Stomach smooth muscle (tissue), 2 donors: ENCODE data around the gene RTP1.
A peak's percentile ranks its signal among the peaks of the same experiment; 100 is the strongest.
"Not testable (repeated sequence)": the region's sequence is repeated elsewhere in the genome, so short reads cannot be mapped to it uniquely, and the experiment has no call there.

Source experiments
- H3K27ac ChIP-seq: one replicate; pipeline ENCODE4 v1.7.0; 2013; ENCODE audit warnings: mild to moderate bottlenecking, low read length, inconsistent platforms
- H3K27me3 ChIP-seq, 2 donors: one replicate each; pipeline ENCODE4 v1.7.0; 2013; ENCODE audit warnings: low read length in 2 of 2; ENCODE audit not compliant: insufficient read depth in 2 of 2, control insufficient read depth in 1 of 2
- H3K36me3 ChIP-seq, 2 donors: one replicate each; pipeline ENCODE4 v1.7.0; 2013; ENCODE audit warnings: low read length in 2 of 2; ENCODE audit not compliant: control insufficient read depth in 2 of 2, insufficient read depth in 2 of 2
- H3K4me1 ChIP-seq: one replicate; pipeline ENCODE4 v1.7.0; 2013; ENCODE audit warnings: low read length; ENCODE audit not compliant: control insufficient read depth, insufficient read depth
- H3K4me3 ChIP-seq, 2 donors: one replicate each; pipeline ENCODE4 v1.7.0; 2013; ENCODE audit warnings: low read length in 2 of 2
- H3K9ac ChIP-seq, 2 donors: one replicate each; pipeline ENCODE4 v1.7.0; 2013; ENCODE audit warnings: low read length in 2 of 2, mild to moderate bottlenecking in 1 of 2
- H3K9me3 ChIP-seq, 2 donors: one replicate each; pipeline ENCODE4 v1.7.0; 2013; ENCODE audit warnings: low read length in 2 of 2; ENCODE audit not compliant: control insufficient read depth in 2 of 2
- donor health status: healthy.
- donor health status: Pancreatic carcinoma.

Gene RTP1

GRCh38 chr3:187198490-187198889, 1.2 kb downstream of the RTP1 start:
- H3K9ac ChIP-seq: no peak overlapping the region
- H3K4me1 ChIP-seq: peaks cover 2% of the 10 kb centered on the region
- no peak overlapping the region for H3K27ac ChIP-seq
- H3K9me3 ChIP-seq: no peaks in the 10 kb centered on the region
- no peaks in the 10 kb centered on the region for H3K27me3 ChIP-seq
- H3K4me3 ChIP-seq: no peak overlapping the region
- no peaks in the 10 kb centered on the region for H3K36me3 ChIP-seq

DNA sequence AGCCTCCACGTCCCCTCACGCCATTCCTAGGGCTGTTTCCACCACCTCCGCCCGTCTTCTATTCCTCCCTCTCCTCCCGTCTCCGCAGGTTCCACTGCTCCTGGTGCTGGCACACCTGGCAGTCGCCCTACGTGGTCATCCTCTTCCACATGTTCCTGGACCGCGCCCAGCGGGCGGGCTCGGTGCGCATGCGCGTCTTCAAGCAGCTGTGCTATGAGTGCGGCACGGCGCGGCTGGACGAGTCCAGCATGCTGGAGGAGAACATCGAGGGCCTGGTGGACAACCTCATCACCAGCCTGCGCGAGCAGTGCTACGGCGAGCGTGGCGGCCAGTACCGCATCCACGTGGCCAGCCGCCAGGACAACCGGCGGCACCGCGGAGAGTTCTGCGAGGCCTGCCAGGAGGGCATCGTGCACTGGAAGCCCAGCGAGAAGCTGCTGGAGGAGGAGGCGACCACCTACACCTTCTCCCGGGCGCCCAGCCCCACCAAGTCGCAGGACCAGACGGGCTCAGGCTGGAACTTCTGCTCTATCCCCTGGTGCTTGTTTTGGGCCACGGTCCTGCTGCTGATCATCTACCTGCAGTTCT, 2.3 kb downstream of the RTP1 start:
- H3K27me3 ChIP-seq, H3K4me1 ChIP-seq, H3K9me3 ChIP-seq, H3K36me3 ChIP-seq, H3K27ac ChIP-seq, H3K9ac ChIP-seq, H3K4me3 ChIP-seq: not testable (repeated sequence)

GRCh38 chr3:187205683-187206082, 8.4 kb downstream of the RTP1 start:
- Histone ChIP-seq H3K4me1 (peaks cover 29% of the 10 kb centered on the region), H3K36me3 (no peaks in the 10 kb centered on the region), H3K27ac (no peak overlapping the region), H3K4me3 (no peak overlapping the region), H3K9me3 (no peaks in the 10 kb centered on the region), H3K9ac (no peak overlapping the region), H3K27me3 (no peaks in the 10 kb centered on the region)

DNA sequence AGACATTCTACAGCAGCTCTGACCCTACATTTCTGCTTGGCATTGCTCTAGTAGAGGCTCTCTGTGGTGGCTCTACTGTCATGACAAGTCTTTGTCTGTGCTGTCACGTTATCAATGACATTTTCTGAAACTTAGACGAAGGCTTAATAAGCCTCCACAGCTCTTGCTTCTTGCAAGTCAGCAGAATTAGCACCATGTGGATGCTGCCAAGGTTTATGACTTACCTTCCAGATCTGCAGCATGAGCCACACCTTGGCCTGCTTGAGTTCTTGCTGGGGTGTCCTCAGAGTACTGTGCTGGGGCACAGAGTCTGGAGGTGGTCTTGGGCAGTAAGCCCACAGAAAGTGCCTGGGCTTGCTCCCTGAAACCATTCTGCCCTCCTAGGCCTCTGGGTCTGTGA, 9.8 kb downstream of the RTP1 start:
- H3K9me3 ChIP-seq: no peaks in the 10 kb centered on the region
- H3K36me3 ChIP-seq: no peaks in the 10 kb centered on the region
- no peak overlapping the region for H3K27ac ChIP-seq
- H3K9ac ChIP-seq: no peak overlapping the region
- peak overlapping the region in 1 of 2 donors; percentile 25 for H3K4me3 ChIP-seq
- no peaks in the 10 kb centered on the region for H3K27me3 ChIP-seq
- peaks cover 32% of the 10 kb centered on the region for H3K4me1 ChIP-seq

- no peaks in the 10 kb centered on the region for H3K36me3 ChIP-seq
- H3K4me3 ChIP-seq: no peak overlapping the region
- peak overlapping the region; percentile 53 for H3K27ac ChIP-seq
- no peaks in the 10 kb centered on the region for H3K9me3 ChIP-seq
- no peak overlapping the region for H3K9ac ChIP-seq
- no peaks in the 10 kb centered on the region for H3K27me3 ChIP-seq
- H3K4me1 ChIP-seq: peaks cover 34% of the 10 kb centered on the region
Observed at GRCh38 chr3:187207624-187208023, 10.3 kb downstream of the RTP1 start.

GRCh38 chr3:187208159-187208558, 10.9 kb downstream of the RTP1 start:
- peak overlapping the region; percentile 53 for H3K27ac ChIP-seq

DNA sequence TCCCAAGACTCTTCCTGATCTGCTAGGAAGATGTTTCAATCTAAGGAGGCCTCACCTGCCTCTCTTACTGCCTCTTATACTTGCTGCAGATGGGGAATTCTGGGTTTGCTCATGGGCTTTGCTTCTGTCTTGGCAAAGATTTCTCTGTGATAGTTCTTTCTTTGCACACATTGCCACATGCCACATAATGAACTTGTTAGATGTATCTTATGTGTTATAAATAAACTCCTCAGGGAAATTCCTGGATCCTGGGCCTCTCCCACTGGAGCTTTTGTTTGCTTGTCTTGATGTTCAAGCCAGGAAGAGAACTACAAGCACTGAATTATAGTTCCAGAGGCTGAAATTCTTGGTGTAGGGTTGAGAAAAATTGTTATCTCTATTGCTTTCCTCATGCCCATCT, 12.2 kb downstream of the RTP1 start:
- H3K4me1 ChIP-seq: peaks cover 39% of the 10 kb centered on the region
- no peak overlapping the region for H3K9ac ChIP-seq
- no peak overlapping the region for H3K4me3 ChIP-seq
- H3K36me3 ChIP-seq: no peaks in the 10 kb centered on the region
- H3K27ac ChIP-seq: no peak overlapping the region
- H3K9me3 ChIP-seq: no peaks in the 10 kb centered on the region
- H3K27me3 ChIP-seq: no peaks in the 10 kb centered on the region

More at GRCh38 chr3:187208159-187208558, 10.9 kb downstream of the RTP1 start:
- H3K27me3 ChIP-seq: no peaks in the 10 kb centered on the region
- H3K4me1 ChIP-seq: peaks cover 38% of the 10 kb centered on the region
- no peaks in the 10 kb centered on the region for H3K9me3 ChIP-seq
- no peak overlapping the region for H3K4me3 ChIP-seq
- H3K9ac ChIP-seq: no peak overlapping the region
- H3K36me3 ChIP-seq: no peaks in the 10 kb centered on the region

DNA sequence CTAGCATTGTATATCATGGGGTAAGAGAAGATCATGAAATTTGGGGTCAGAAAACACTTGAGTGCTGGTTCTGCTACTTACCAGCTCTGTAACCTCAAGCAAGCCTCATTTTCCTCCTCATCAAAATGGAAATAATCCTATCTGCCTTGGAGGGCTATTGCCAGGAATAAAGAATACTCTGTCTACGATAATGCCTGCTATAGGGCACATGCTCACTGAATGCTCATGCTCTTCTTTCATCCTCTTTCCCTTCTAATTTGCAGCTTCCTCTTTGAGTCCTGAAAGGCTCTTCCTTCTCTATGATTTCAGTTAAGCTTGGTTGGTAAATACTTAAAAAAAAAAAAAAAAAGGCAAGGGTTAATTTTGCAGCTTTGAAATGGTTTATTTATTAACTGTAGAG, 12.8 kb downstream of the RTP1 start:
- no peaks in the 10 kb centered on the region for H3K9me3 ChIP-seq
- no peak overlapping the region for H3K4me3 ChIP-seq
- no peaks in the 10 kb centered on the region for H3K36me3 ChIP-seq
- H3K27me3 ChIP-seq: no peaks in the 10 kb centered on the region
- no peak overlapping the region for H3K27ac ChIP-seq
- no peak overlapping the region for H3K9ac ChIP-seq
- peaks cover 39% of the 10 kb centered on the region for H3K4me1 ChIP-seq

DNA sequence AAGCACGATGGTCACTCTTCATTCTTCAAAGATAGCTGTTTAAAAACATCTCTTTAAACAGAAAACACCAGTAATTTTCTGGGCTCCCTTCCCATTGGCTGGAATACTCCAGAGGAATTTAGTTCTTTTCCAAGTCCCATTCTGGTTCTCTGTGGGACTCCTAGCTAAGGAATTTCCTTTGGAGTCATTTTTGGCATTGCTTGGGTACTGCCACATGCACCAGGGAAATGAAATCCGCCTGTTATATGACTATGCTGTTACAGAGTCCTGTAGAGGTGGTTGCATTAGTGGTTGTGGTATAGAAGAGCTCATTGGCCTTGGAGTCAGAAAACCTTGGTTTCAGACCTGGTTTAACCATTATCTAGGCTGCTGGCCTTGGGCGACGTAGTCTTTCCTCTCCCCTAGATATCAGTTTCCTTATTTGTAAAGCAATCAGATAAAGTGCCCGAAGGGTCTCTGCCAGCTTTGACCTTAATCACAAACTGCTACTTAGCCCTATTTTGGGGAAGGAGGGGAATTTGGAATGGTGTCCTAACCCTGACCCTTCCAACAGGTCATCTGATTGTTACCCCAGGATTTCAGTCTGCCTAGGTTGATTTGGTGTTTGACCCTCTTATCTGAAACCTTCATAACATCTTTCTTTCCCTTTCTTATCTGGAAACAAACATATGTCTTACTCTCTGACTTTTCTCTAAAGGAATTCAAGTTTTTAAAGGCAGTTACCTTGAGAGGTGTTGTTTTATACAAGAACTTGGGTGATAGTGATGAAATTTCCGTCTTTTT, 13.4 kb downstream of the RTP1 start:
- Histone ChIP-seq H3K36me3 (no peaks in the 10 kb centered on the region), H3K4me1 (peaks cover 39% of the 10 kb centered on the region), H3K4me3 (no peak overlapping the region), H3K27ac (no peak overlapping the region), H3K27me3 (no peaks in the 10 kb centered on the region), H3K9ac (no peak overlapping the region), H3K9me3 (no peaks in the 10 kb centered on the region)

GRCh38 chr3:187211532-187212195, 14.4 kb downstream of the RTP1 start:
- H3K9ac ChIP-seq: no peak overlapping the region
- H3K27ac ChIP-seq: peak overlapping the region; percentile 46
- no peak overlapping the region for H3K4me3 ChIP-seq
- H3K4me1 ChIP-seq: peaks cover 39% of the 10 kb centered on the region
- no peaks in the 10 kb centered on the region for H3K9me3 ChIP-seq
- no peaks in the 10 kb centered on the region for H3K27me3 ChIP-seq
- H3K36me3 ChIP-seq: no peaks in the 10 kb centered on the region

DNA sequence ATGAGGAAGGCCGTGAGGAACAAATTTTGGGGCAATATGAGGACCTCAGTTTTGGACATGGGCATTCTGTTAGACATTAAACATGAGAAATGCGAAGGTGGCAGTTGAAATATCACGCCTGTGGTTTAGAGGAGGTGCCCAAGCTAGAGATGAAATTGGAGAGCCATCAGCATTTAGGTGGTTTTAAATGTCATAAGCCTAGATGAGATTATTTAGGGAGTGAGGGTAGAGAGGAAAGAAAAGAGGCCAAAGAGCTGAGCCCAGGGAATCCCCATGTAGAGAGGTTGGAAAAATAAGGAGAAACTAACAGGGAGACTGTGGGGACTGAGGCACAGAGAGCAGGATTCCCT, 14.9 kb downstream of the RTP1 start:
- Histone ChIP-seq H3K9me3 (no peaks in the 10 kb centered on the region), H3K27me3 (no peaks in the 10 kb centered on the region), H3K4me3 (no peak overlapping the region), H3K4me1 (peaks cover 37% of the 10 kb centered on the region), H3K27ac (peak overlapping the region; percentile 46), H3K9ac (no peak overlapping the region), H3K36me3 (no peaks in the 10 kb centered on the region)
